GM12878 (cell line): ENCODE results near the gene RPS4Y1. TPM values are rescaled to one million over a fixed set of nuclear protein-coding genes. Genes with fewer than 3 reads are reported as not detected.

ENCODE experiments used
- ATAC-seq: fragments of 200-7000 bp; cut with Tn5 transposase; 3 replicates; pipeline ENCODE4 v1.9.1; 2020; ENCODE audit warnings: mild to moderate bottlenecking, moderate library complexity
- BruUV-seq: library from RNA; stranded (reverse); fragments of 400-500 nt; replicated peaks from 2 replicates; lab custom pipeline; 2021; lab: Mats Ljungman, UMichigan
- CTCF ChIA-PET: fragments of 300-600 bp; sonication (Branson Sonifier 250); formaldehyde crosslinking; extraction: SDS; loops from one replicate; lab custom pipeline; 2021; ENCODE audit warnings: inconsistent platforms; lab: Yijun Ruan, JAX
- POLR2A ChIA-PET: fragments of 350-600 bp; formaldehyde crosslinking; extraction: SDS; loops from one replicate; lab custom pipeline; 2021; ENCODE audit warnings: inconsistent platforms; lab: Charles Lee
- RAD21 ChIA-PET: fragments of 300-600 bp; sonication (Branson Sonifier 250); formaldehyde crosslinking; loops from one replicate; lab custom pipeline; 2023; ENCODE audit warnings: antibody characterized with exemption; ENCODE audit not compliant: unreplicated experiment; lab: Charles Lee
- SMC1A ChIA-PET: fragments of 300-600 bp; sonication (Branson Sonifier 250); formaldehyde crosslinking; loops from one replicate; lab custom pipeline; 2023; ENCODE audit not compliant: unreplicated experiment, uncharacterized antibody; lab: Charles Lee
- DNase-seq: peaks from one replicate; pipeline ENCODE4 v3.0.0-alpha.2; 2011; ENCODE audit warnings: low read depth, low spot score
- FAIRE-seq: peaks from 3 replicates; lab custom pipeline; 2011; peaks lifted over from hg19 to GRCh38; lab: Jason Lieb, UNC
- H2AFZ ChIP-seq: 2 replicates; pipeline ENCODE4 v1.6.0; 2011; ENCODE audit warnings: low read depth, low read length, control low read depth; ENCODE audit not compliant: control insufficient read depth
- H3K27ac ChIP-seq: 2 replicates; pipeline ENCODE4 v1.5.1; 2011; ENCODE audit warnings: control low read depth; ENCODE audit not compliant: control insufficient read depth, insufficient read depth
- H3K27me3 ChIP-seq, 2 experiments: replicated peaks in 1 of 2; 2 replicates each; pipeline versions ENCODE4 v1.6.0 to v1.6.1; 2011; ENCODE audit warnings: low read length in 1 of 2; ENCODE audit not compliant: control insufficient read depth in 2 of 2, insufficient read depth in 2 of 2
- H3K36me3 ChIP-seq, 2 experiments: 2 replicates each; pipeline ENCODE4 v1.5.1; 2011; ENCODE audit warnings: low read length in 1 of 2; ENCODE audit not compliant: control insufficient read depth in 2 of 2, insufficient read depth in 2 of 2
- H3K4me1 ChIP-seq: 2 replicates; pipeline ENCODE4 v1.6.1; 2011; ENCODE audit warnings: mild to moderate bottlenecking, low read length, moderate library complexity, mixed read lengths; ENCODE audit not compliant: control insufficient read depth, insufficient read depth
- H3K4me2 ChIP-seq: 2 replicates; pipeline ENCODE4 v1.6.0; 2011; ENCODE audit warnings: control low read depth; ENCODE audit not compliant: control insufficient read depth, insufficient read depth
- H3K4me3 ChIP-seq: fragments of 200-600 bp; sonication (generic); 2 replicates; pipeline ENCODE4 v1.5.1; 2016
- H3K79me2 ChIP-seq: 2 replicates; pipeline ENCODE4 v1.6.0; 2011; ENCODE audit warnings: low read length; ENCODE audit not compliant: control insufficient read depth, insufficient read depth
- H3K9ac ChIP-seq: 2 replicates; pipeline ENCODE4 v1.8.0; 2011; ENCODE audit warnings: low read length, control low read depth, mixed read lengths; ENCODE audit not compliant: control insufficient read depth, insufficient read depth
- H3K9me3 ChIP-seq: replicated peaks from 3 replicates; pipeline ENCODE4 v1.5.1; 2011; ENCODE audit warnings: mild to moderate bottlenecking, low read length; ENCODE audit not compliant: control insufficient read depth, insufficient read depth
- H4K20me1 ChIP-seq: 2 replicates; pipeline ENCODE4 v1.6.0; 2011; ENCODE audit not compliant: control insufficient read depth, insufficient read depth
- EED ChIP-seq: sonication (generic); IDR thresholded peaks from 2 replicates; pipeline ENCODE4 v1.6.1; 2016; ENCODE audit warnings: antibody characterized with exemption, low read depth
- FOXM1 ChIP-seq: IDR thresholded peaks from 2 replicates; pipeline ENCODE4 v1.6.1; 2012; ENCODE audit warnings: low read depth, mild to moderate bottlenecking, inconsistent platforms, low read length, moderate library complexity
- NFXL1 ChIP-seq: fragments of 450-650 bp; IDR thresholded peaks from 2 replicates; pipeline ENCODE4 v1.6.1; 2017; ENCODE audit warnings: antibody characterized with exemption, mild to moderate bottlenecking, borderline replicate concordance
- RB1 ChIP-seq: fragments of 450-650 bp; formaldehyde crosslinking; IDR thresholded peaks from 2 replicates; pipeline ENCODE4 v1.6.1; 2017; ENCODE audit warnings: mild to moderate bottlenecking, borderline replicate concordance
- RELA ChIP-seq: fragments of 450-650 bp; IDR thresholded peaks from 2 replicates; pipeline ENCODE4 v1.8.0; 2014; ENCODE audit warnings: borderline replicate concordance; ENCODE audit not compliant: partially characterized antibody
- SIX5 ChIP-seq: IDR thresholded peaks from 2 replicates; pipeline ENCODE4 v1.6.1; 2011; ENCODE audit warnings: mild to moderate bottlenecking, low read depth, low read length, moderate library complexity; ENCODE audit not compliant: severe bottlenecking
- WGBS: methylation state at CpG from one replicate; pipeline ENCODE4 v1.1.6; 2016; ENCODE audit warnings: low lambda C conversion rate; ENCODE audit not compliant: insufficient replicate concordance, insufficient coverage; ENCODE audit errors: missing lambda C conversion rate; 5-methylcytosine and 5-hydroxymethylcytosine counted together
- in situ Hi-C: fragments of 300-500 bp; cut with MboI; formaldehyde crosslinking; loops from 9 replicates; pipeline ENCODE4 v1.14.3; 2018; ENCODE audit warnings: mixed read lengths
- intact Hi-C: fragments of 100-400 bp; cut with micrococcal nuclease; formaldehyde crosslinking; loops from one replicate; pipeline ENCODE4 v1.14.2; 2022; ENCODE audit not compliant: unreplicated experiment
- polyA plus RNA-seq, 11 experiments: library from polyadenylated mRNA; depleted of rRNA in 4 of 11; unstranded in 6 of 11; stranded (reverse) in 5 of 11; fragments of >200 nt; fragmentation: Nextera tagmentation in 4 of 11; fragmentation: Illumina TruSeq in 1 of 11; extraction: Ambion mirVana in 4 of 11; extraction: Trizol in 1 of 11; gene quantifications; 1 replicate in 1 of 11; 2 replicates in 10 of 11; pipeline versions ENCODE4 v1.2.1 to v1.2.3, GENCODE V29; 2011 to 2016; ENCODE audit warnings: inconsistent platforms in 2 of 11, missing spikeins in 2 of 11, low read depth in 1 of 11
- total RNA-seq, 4 experiments: library from RNA; depleted of rRNA in 3 of 4; stranded (reverse); fragments of >200 nt in 3 of 4; fragmentation: Illumina TruSeq in 1 of 4; extraction: Trizol in 1 of 4; gene quantifications; 2 replicates each; pipeline versions ENCODE4 v1.2.1 to v1.2.3, GENCODE V29; 2013 to 2021
- TF ChIP-seq, protein P1 (sequence below): fragments of 450-650 bp; IDR thresholded peaks from 2 replicates; pipeline ENCODE4 v1.6.1; 2016; ENCODE audit warnings: mild to moderate bottlenecking, moderate library complexity, borderline replicate concordance

RPS4Y1 gene
- total and polyA plus RNA-seq, 10 of the 15 experiments (the other 5 are each of a cell fraction or from before 2014, with no cell fraction given) = 0.32 to 0.46 TPM; not detected in 8

DNA sequence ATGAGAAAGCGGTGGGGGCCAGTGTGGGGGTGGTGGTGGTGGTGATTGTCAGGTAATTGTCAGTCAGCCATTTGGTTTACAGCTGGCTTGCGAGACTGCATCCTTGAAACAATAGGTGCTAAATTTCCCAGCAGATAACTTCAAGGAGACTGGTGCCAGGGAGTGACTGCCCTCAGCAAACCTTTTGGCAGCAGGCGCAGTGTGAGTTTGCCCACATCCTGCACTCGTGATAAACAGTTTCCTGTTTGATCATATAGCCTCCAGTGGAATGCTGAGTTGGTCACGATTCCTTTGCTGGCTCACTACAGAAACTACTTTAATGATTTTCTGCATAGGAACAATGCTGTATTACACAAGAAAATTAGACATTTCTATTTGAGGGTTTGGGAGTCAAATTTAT, 46.0 kb downstream of the RPS4Y1 start:
- H3K9me3 ChIP-seq = no peaks in the 10 kb centered on the region
- no CpG with 5 or more reads among the region's 5 CpGs for WGBS
- H3K4me1 ChIP-seq = no peaks in the 10 kb centered on the region
- no peak overlapping the region for H2AFZ ChIP-seq
- H3K27ac ChIP-seq = no peak overlapping the region
- POLR2A ChIA-PET = no interaction called here
- no peak for TF ChIP-seq RB1
- TF ChIP-seq, protein P1, sequence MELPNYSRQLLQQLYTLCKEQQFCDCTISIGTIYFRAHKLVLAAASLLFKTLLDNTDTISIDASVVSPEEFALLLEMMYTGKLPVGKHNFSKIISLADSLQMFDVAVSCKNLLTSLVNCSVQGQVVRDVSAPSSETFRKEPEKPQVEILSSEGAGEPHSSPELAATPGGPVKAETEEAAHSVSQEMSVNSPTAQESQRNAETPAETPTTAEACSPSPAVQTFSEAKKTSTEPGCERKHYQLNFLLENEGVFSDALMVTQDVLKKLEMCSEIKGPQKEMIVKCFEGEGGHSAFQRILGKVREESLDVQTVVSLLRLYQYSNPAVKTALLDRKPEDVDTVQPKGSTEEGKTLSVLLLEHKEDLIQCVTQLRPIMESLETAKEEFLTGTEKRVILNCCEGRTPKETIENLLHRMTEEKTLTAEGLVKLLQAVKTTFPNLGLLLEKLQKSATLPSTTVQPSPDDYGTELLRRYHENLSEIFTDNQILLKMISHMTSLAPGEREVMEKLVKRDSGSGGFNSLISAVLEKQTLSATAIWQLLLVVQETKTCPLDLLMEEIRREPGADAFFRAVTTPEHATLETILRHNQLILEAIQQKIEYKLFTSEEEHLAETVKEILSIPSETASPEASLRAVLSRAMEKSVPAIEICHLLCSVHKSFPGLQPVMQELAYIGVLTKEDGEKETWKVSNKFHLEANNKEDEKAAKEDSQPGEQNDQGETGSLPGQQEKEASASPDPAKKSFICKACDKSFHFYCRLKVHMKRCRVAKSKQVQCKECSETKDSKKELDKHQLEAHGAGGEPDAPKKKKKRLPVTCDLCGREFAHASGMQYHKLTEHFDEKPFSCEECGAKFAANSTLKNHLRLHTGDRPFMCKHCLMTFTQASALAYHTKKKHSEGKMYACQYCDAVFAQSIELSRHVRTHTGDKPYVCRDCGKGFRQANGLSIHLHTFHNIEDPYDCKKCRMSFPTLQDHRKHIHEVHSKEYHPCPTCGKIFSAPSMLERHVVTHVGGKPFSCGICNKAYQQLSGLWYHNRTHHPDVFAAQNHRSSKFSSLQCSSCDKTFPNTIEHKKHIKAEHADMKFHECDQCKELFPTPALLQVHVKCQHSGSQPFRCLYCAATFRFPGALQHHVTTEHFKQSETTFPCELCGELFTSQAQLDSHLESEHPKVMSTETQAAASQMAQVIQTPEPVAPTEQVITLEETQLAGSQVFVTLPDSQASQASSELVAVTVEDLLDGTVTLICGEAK = no peak
- TF ChIP-seq EED = no peak
- TF ChIP-seq, all 136 proteins: peak for 0
- intact Hi-C loops (no loop called here), in situ Hi-C loops (no loop called here)
- H3K79me2 ChIP-seq = no peaks in the 10 kb centered on the region
- ChIA-PET RAD21 (no interaction called here), CTCF (no interaction called here), SMC1A (no interaction called here)
- ATAC-seq = no peak
- H3K27me3 ChIP-seq = no peaks in the 10 kb centered on the region
- H3K9ac ChIP-seq = no peak overlapping the region
- no peak for FAIRE-seq
- no TSS peak for BruUV-seq
- no peaks in the 10 kb centered on the region for H4K20me1 ChIP-seq
- H3K4me2 ChIP-seq = no peak overlapping the region
- DNase-seq = no peak
- H3K36me3 ChIP-seq = no peaks in the 10 kb centered on the region
- H3K4me3 ChIP-seq = no peak overlapping the region

DNA sequence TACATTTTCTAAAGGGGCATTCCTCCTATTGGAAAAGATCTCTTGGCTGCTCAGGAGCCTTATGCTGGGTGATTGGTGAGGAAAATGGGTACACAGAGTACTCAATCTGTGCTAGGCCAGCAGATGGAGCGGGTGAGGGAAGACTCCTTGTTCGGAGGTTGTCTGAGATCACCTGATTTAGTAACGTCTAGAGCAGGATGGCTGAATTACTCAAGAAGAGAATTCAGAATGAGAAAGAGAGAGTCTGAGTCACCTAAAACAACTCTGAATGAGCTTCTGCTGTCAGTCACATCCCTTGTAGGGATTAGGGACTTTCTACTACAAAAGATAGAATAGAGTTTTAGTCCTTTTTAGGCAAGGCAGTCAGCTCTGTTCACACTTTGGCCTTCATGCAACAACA, 46.6 kb downstream of the RPS4Y1 start:
- FAIRE-seq (no peak), DNase-seq (no peak), ATAC-seq (no peak)
- Histone ChIP-seq H3K9me3 (no peaks in the 10 kb centered on the region), H3K79me2 (no peaks in the 10 kb centered on the region), H3K4me3 (no peak overlapping the region), H3K27ac (no peak overlapping the region), H3K27me3 (no peaks in the 10 kb centered on the region), H3K9ac (no peak overlapping the region), H3K4me2 (no peak overlapping the region), H2AFZ (no peak overlapping the region), H4K20me1 (no peaks in the 10 kb centered on the region), H3K36me3 (no peaks in the 10 kb centered on the region), H3K4me1 (no peaks in the 10 kb centered on the region)
- SMC1A ChIA-PET = no interaction called here
- POLR2A ChIA-PET = no interaction called here
- RAD21 ChIA-PET = no interaction called here
- no TSS peak for BruUV-seq
- WGBS = no CpG with 5 or more reads among the region's 3 CpGs
- intact Hi-C loops (no loop called here), in situ Hi-C loops (no loop called here)
- TF ChIP-seq RELA (no peak), SIX5 (no peak), FOXM1 (no peak), NFXL1 (no peak)
- CTCF ChIA-PET = no interaction called here
